Transverse colon (tissue), 4 donors: ENCODE measurements around the gene RHOU. TPM values are rescaled to one million over a fixed set of nuclear protein-coding genes. Genes with fewer than 3 reads are reported as not detected.

Experiments used
- DNase-seq: peaks from one replicate; pipeline ENCODE4 v3.0.0-alpha.2; 2019
- H3K27ac ChIP-seq, 4 donors: fragments of 200-600 bp; sonication (generic); 2 replicates each; pipeline ENCODE4 v1.5.1; 2016 to 2018; ENCODE audit warnings: inconsistent platforms in 4 of 4
- H3K27me3 ChIP-seq: fragments of 200-600 bp; sonication (generic); 2 replicates; pipeline ENCODE4 v1.5.1; 2017; ENCODE audit warnings: inconsistent platforms
- H3K36me3 ChIP-seq, 4 donors: fragments of 200-600 bp; sonication (generic); 2 replicates each; pipeline ENCODE4 v1.5.1; 2017 to 2019; ENCODE audit warnings: inconsistent platforms in 4 of 4
- H3K4me1 ChIP-seq, 4 donors: fragments of 200-600 bp; sonication (generic); 2 replicates each; pipeline ENCODE4 v1.5.1; 2017 to 2020; ENCODE audit warnings: inconsistent platforms in 4 of 4
- H3K4me3 ChIP-seq, 4 donors: fragments of 200-600 bp; sonication (generic); 1 replicate in 1 of 4; 2 replicates in 3 of 4; pipeline versions ENCODE4 v1.5.1 to v1.6.1; 2017 to 2019; ENCODE audit warnings: inconsistent platforms in 4 of 4
- H3K9me3 ChIP-seq, 2 donors: fragments of 200-600 bp; sonication (generic); 2 replicates each; pipeline ENCODE4 v1.5.1; 2017 to 2019; ENCODE audit warnings: inconsistent platforms in 2 of 2
- CTCF ChIP-seq, 5 experiments: fragments of 200-600 bp in 3 of 5; fragments of 450-650 bp in 2 of 5; sonication (generic) in 3 of 5; IDR thresholded peaks; 1 replicate in 2 of 5; 2 replicates in 3 of 5; pipeline ENCODE4 v1.5.1; 2016 to 2017; ENCODE audit warnings: antibody characterized with exemption in 5 of 5, inconsistent platforms in 3 of 5, mild to moderate bottlenecking in 2 of 5, moderate library complexity in 1 of 5
- EP300 ChIP-seq: sonication (generic); formaldehyde crosslinking; IDR thresholded peaks from one replicate; pipeline ENCODE4 v1.6.1; 2017; ENCODE audit warnings: antibody characterized with exemption, low read depth
- POLR2A ChIP-seq: fragments of 450-650 bp; IDR thresholded peaks from one replicate; pipeline ENCODE4 v1.6.1; 2016; ENCODE audit warnings: antibody characterized with exemption, mild to moderate bottlenecking, moderate library complexity
- POLR2AphosphoS5 ChIP-seq, 3 donors: sonication (generic); formaldehyde crosslinking; IDR thresholded peaks; one replicate each; pipeline ENCODE4 v1.6.1; 2016; ENCODE audit warnings: antibody characterized with exemption in 3 of 3
- WGBS, 2 donors: methylation state at CpG; one replicate each; pipeline ENCODE4 v1.1.5; 2018; ENCODE audit warnings: low coverage in 1 of 2; 5-methylcytosine and 5-hydroxymethylcytosine counted together
- in situ Hi-C, 4 donors: fragments of 200-750 bp; cut with MboI; loops; one replicate each; pipeline versions ENCODE4 v1.15.0 to v1.15.1; 2017; ENCODE audit warnings: low sequenced_read_pairs in 3 of 4, low pct_ligation_motif_present in 1 of 4, low pct_unique_long_range_greater_than_20kb in 1 of 4
- intact Hi-C: fragments of 100-400 bp; cut with DNase I; formaldehyde crosslinking; loops from one replicate; pipeline ENCODE4 v1.15.1; 2023; ENCODE audit warnings: low total_unique reads
- total RNA-seq, 4 donors: library from RNA; depleted of rRNA; stranded (reverse); fragments of >200 nt; gene quantifications; one replicate each; pipeline ENCODE4 v1.1.0, GENCODE V29; 2016

The RHOU gene
- total RNA-seq, 4 donors from 2014 or later, result 32.0 to 62.5 (median 38.4) TPM

GRCh38 chr1:228794810-228795209 is 59.5 kb downstream of the RHOU start:
- Histone ChIP-seq H3K4me1 (peaks cover 0 to 4% (median 0%) of the 10 kb centered on the region in 4 donors), H3K9me3 (no peaks in the 10 kb centered on the region), H3K27me3 (no peaks in the 10 kb centered on the region), H3K36me3 (no peaks in the 10 kb centered on the region), H3K27ac (no peak overlapping the region), H3K4me3 (no peak overlapping the region)
- in situ Hi-C loops (no loop called here), intact Hi-C loops (loop anchor here (10.0 kb wide), 1 partner anchor 320 kb away; no protein-coding TSS in a partner anchor)
- 75 to 79% methylated on average over 5 of the region's 5 CpGs for WGBS, 2 donors
- DNase-seq, result no peak
- TF ChIP-seq POLR2AphosphoS5 (IDR thresholded peaks at IDR 0.05), result no peak
- no peak for TF ChIP-seq POLR2A
- TF ChIP-seq EP300, result no peak
- no peak for TF ChIP-seq CTCF (IDR thresholded peaks at IDR 0.05)

- no peaks in the 10 kb centered on the region for H3K27me3 ChIP-seq
- no peaks in the 10 kb centered on the region for H3K36me3 ChIP-seq
- intact Hi-C loops, result loop anchor here (10.0 kb wide), 1 partner anchor 319 kb away; no protein-coding TSS in a partner anchor
- H3K4me1 ChIP-seq, result peaks cover 0 to 4% (median 0%) of the 10 kb centered on the region in 4 donors
- H3K9me3 ChIP-seq, result no peaks in the 10 kb centered on the region
- WGBS, 2 donors, result 65% methylated on average over 4 of the region's 4 CpGs; no CpG with 5 or more reads in 1 of the 2 donors
- no peak for TF ChIP-seq POLR2AphosphoS5 (IDR thresholded peaks at IDR 0.05)
- no peak for TF ChIP-seq CTCF (IDR thresholded peaks at IDR 0.05)
- no peak for TF ChIP-seq EP300
- no peak for TF ChIP-seq POLR2A
- in situ Hi-C loops, result no loop called here
- H3K27ac ChIP-seq, result no peak overlapping the region
- no peak for DNase-seq
- no peak overlapping the region for H3K4me3 ChIP-seq
These were observed 60.3 kb downstream of the RHOU start for GRCh38 chr1:228795596-228795995.

Other genes starting within 250 kb of the RHOU start
- gene RNF187, start 248.1 kb upstream of the RHOU start, total RNA-seq, result 100 to 1,000 TPM in 1 of 4 donors, 10 to 100 TPM in 3; 13.8 to 110 (median 27.1) TPM